Measurements from ENCODE around the gene TRAK1. TPM values are rescaled to one million over a fixed set of nuclear protein-coding genes. Genes with fewer than 3 reads are reported as not detected.

Gene TRAK1
- total RNA-seq, 1 donor from 2014 or later: 21.2 TPM

DNA sequence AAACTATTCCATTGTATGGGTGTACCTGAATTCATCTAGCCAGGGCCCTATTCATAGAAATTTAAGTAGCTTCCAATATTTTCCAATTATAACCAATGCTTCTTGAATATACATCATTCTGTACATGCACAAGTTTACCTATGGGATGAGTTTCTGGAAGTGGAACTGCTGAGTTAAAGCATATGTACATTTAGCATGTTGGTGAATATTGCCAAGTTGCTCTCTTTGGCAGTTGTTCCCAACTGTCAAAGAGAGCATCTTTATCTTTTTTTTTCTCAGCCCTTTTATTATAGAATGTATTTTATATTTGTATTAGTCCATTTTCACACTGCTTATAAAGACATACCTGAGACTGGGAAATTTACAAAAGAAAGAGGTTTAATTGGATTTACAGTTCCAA is 183.1 kb downstream of the TRAK1 start:
- DNase-seq (ENCODE audit: low read depth in 2 of 2): no peak

DNA sequence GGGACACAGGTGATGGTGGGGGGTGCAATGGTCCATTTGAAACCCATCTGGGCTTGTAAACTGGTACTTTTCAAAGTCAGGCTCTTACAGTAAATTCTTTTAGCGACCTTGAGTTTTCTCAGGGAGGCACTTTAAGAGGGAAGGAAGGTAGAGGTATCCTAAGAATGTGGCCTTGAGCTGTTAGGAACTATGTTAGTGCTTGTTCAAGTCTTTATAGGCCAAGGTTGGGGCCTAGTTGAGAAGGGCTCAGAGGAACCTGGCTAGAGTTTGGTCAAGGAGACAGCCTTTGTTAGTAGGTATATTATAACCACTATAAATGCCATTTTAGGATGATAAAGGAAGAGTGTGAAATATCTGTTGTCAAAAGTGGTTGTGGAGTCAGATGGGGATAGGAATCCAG is 184.1 kb downstream of the TRAK1 start:
- DNase-seq (ENCODE audit: low read depth in 2 of 2): no peak

Other genes with a start within 250 kb of the TRAK1 start
- gene ULK4, start 129.3 kb upstream of the TRAK1 start, total RNA-seq: 4.6 and 6.3 TPM in 2 replicates
- not detected in 2 replicates for gene CCK, start 174.8 kb downstream of the TRAK1 start, total RNA-seq